Hepatocyte (in vitro differentiated cells): ENCODE measurements around the gene ABCA2.

ENCODE experiments used
- CTCF ChIP-seq: fragments of 200-600 bp; sonication (generic); IDR thresholded peaks from 2 replicates; pipeline ENCODE4 v1.5.1; 2016; ENCODE audit warnings: antibody characterized with exemption, mild to moderate bottlenecking; ENCODE audit not compliant: poor library complexity
- EZH2 ChIP-seq: fragments of 200-600 bp; sonication (generic); IDR thresholded peaks from 2 replicates; pipeline ENCODE4 v1.6.1; 2016; ENCODE audit warnings: antibody characterized with exemption, mild to moderate bottlenecking, borderline replicate concordance
- EZH2phosphoT487 ChIP-seq: fragments of 200-600 bp; sonication (generic); IDR thresholded peaks from one replicate; pipeline ENCODE4 v1.6.1; 2018; ENCODE audit warnings: antibody characterized with exemption, mild to moderate bottlenecking, low read depth, moderate library complexity; ENCODE audit not compliant: unreplicated experiment, severe bottlenecking

GRCh38 chr9:137051145-137051724, 23.2 kb upstream of the ABCA2 start:
- TF ChIP-seq CTCF (no peak), EZH2 (no peak), EZH2phosphoT487 (no peak)
